ENCODE results near the gene BOC. TPM values are rescaled to one million over a fixed set of nuclear protein-coding genes. Genes with fewer than 3 reads are reported as not detected.

BOC gene
- total RNA-seq, 1 experiment from 2014 or later, result 3.5 TPM

DNA sequence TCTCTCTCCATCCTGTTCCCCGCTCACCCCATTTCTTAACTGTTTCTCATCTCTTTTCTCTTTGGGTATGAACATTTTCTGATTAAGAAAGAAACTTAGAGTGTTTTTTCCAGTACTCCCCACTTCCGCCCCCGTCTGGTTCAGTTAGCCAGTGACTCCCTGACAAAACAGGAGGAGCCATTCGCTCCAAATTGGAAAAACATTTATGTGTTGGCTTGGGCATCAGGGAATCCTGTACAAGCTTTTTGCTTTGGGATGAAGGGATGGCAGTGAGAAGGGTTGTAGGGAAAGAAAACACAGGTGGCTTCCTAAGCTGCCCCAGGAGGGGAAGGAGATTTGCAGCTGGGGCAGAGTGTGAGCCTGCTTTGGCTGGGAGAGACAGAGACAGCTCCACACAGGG is 47.0 kb downstream of the BOC start:
- no peaks in the 10 kb centered on the region for H3K27me3 Mint-ChIP-seq (ENCODE audit: low read depth)
- no peak overlapping the region for H3T11ph ChIP-seq (ENCODE audit: low read length)

More for the DNA sequence above, 47.0 kb downstream of the BOC start:
- no peaks in the 10 kb centered on the region for H3K9me3 ChIP-seq (ENCODE audit: control insufficient read depth, low read depth, low read length)
- no peak overlapping the region for H2BK20ac ChIP-seq (ENCODE audit: low read depth, low read length, poor library complexity, severe bottlenecking)
- H2BK120ac ChIP-seq (ENCODE audit: low read depth, low read length, poor library complexity, severe bottlenecking), result no peak overlapping the region
- TF ChIP-seq, protein P1, sequence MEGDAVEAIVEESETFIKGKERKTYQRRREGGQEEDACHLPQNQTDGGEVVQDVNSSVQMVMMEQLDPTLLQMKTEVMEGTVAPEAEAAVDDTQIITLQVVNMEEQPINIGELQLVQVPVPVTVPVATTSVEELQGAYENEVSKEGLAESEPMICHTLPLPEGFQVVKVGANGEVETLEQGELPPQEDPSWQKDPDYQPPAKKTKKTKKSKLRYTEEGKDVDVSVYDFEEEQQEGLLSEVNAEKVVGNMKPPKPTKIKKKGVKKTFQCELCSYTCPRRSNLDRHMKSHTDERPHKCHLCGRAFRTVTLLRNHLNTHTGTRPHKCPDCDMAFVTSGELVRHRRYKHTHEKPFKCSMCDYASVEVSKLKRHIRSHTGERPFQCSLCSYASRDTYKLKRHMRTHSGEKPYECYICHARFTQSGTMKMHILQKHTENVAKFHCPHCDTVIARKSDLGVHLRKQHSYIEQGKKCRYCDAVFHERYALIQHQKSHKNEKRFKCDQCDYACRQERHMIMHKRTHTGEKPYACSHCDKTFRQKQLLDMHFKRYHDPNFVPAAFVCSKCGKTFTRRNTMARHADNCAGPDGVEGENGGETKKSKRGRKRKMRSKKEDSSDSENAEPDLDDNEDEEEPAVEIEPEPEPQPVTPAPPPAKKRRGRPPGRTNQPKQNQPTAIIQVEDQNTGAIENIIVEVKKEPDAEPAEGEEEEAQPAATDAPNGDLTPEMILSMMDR (conservative IDR thresholded peaks at IDR 0.05), result peak; percentile 39
- H3K4me2 ChIP-seq (ENCODE audit: insufficient read depth, insufficient read length, low read length), result no peak overlapping the region
- no peaks in the 10 kb centered on the region for H3K79me1 ChIP-seq (ENCODE audit: insufficient read depth, low read depth, low read length, poor library complexity, severe bottlenecking)
- no peak overlapping the region for H2AK5ac ChIP-seq (ENCODE audit: insufficient read length, low read length)
- no peak overlapping the region for H3K23ac ChIP-seq (ENCODE audit: insufficient read length, low read depth, low read length)
- DNase-seq, result no peak
- no peak overlapping the region for H4K8ac ChIP-seq (replicated peaks; ENCODE audit: insufficient read length, low read depth, low read length)
- peaks cover 35 to 52% of the 10 kb centered on the region in 2 experiments for H3K4me1 Mint-ChIP-seq
- H3K27me3 ChIP-seq (ENCODE audit: insufficient read depth, low read length), result no peaks in the 10 kb centered on the region
- H3K18ac ChIP-seq (ENCODE audit: insufficient read length, low read depth, low read length), result no peak overlapping the region
- H4K91ac ChIP-seq (ENCODE audit: insufficient read length, low read depth, low read length), result no peak overlapping the region
- no peak overlapping the region for H2BK5ac ChIP-seq (ENCODE audit: insufficient read length, low read length)
- peak overlapping the region in 2 of 3 experiments; percentile 24 to 32; a peak in 2 of 7 replicates for H3K27ac Mint-ChIP-seq
- H3K4me1 ChIP-seq (ENCODE audit: insufficient read depth, low read length), result peaks cover 3% of the 10 kb centered on the region; the same call in 1 of the 2 replicates
- no peak overlapping the region for H2BK15ac ChIP-seq (ENCODE audit: low read depth, low read length)
- H2BK12ac ChIP-seq (ENCODE audit: insufficient read length, low read depth, low read length), result no peak overlapping the region
- H4K5ac ChIP-seq (ENCODE audit: insufficient read length, low read depth, low read length), result no peak overlapping the region
- H3K9ac ChIP-seq (ENCODE audit: extremely low read depth, insufficient read length, low read length), result no peak overlapping the region
- H3K23me2 ChIP-seq (ENCODE audit: insufficient read length, low read depth, low read length, poor library complexity, severe bottlenecking), result no peaks in the 10 kb centered on the region
- H3K36me3 Mint-ChIP-seq (ENCODE audit: insufficient read depth in 1 of 3, low read depth in 3 of 3), result peaks cover 0 to 21% (median 2%) of the 10 kb centered on the region in 3 experiments; a peak in 4 of 7 replicates
- no CpG with 5 or more reads among the region's 4 CpGs for WGBS (ENCODE audit: extremely low coverage, insufficient read length, low lambda C conversion rate)
- no peak overlapping the region for H2AFZ ChIP-seq (ENCODE audit: low read length)
- no peaks in the 10 kb centered on the region for H3K79me2 ChIP-seq (ENCODE audit: insufficient read depth, low read length)
- H3K56ac ChIP-seq (ENCODE audit: insufficient read length, low read depth, low read length), result no peak overlapping the region
- no peak overlapping the region for H3K4me3 Mint-ChIP-seq
- no peak overlapping the region for H3K14ac ChIP-seq (ENCODE audit: insufficient read depth, low read length)
- no peaks in the 10 kb centered on the region for H3K9me3 Mint-ChIP-seq
- no peak overlapping the region for H3K27ac ChIP-seq (ENCODE audit: insufficient read length, low read depth, low read length)
- no peaks in the 10 kb centered on the region for H4K20me1 ChIP-seq (ENCODE audit: control insufficient read depth, insufficient read depth, insufficient read length)
- H3K4ac ChIP-seq (ENCODE audit: low read depth, low read length), result no peak overlapping the region
